HG03469 (cell line): ENCODE results near the gene PANK4.
"Not testable (repeated sequence)": the region's sequence is repeated elsewhere in the genome, so short reads cannot be mapped to it uniquely, and the experiment has no call there.

Experiments
- ATAC-seq: cut with Tn5 transposase; IDR thresholded peaks from one replicate; pipeline ENCODE4 v1.9.1; 2021; ENCODE audit warnings: mild to moderate bottlenecking, moderate library complexity, moderate number of reproducible peaks; ENCODE audit not compliant: unreplicated experiment

PANK4 gene

GRCh38 chr1:2525920-2526823 lies at the start of gene PANK4:
PANK4 (minus strand) TSS chr1:2526596; CDS start chr1:2526587, 9 bp downstream.
- peak; percentile 62 for ATAC-seq

- no peak for ATAC-seq
These were observed 48.0 kb upstream of the PANK4 start for GRCh38 chr1:2574350-2574749.

- ATAC-seq, result no peak
These were observed 47.0 kb upstream of the PANK4 start for GRCh38 chr1:2573250-2573920.

DNA sequence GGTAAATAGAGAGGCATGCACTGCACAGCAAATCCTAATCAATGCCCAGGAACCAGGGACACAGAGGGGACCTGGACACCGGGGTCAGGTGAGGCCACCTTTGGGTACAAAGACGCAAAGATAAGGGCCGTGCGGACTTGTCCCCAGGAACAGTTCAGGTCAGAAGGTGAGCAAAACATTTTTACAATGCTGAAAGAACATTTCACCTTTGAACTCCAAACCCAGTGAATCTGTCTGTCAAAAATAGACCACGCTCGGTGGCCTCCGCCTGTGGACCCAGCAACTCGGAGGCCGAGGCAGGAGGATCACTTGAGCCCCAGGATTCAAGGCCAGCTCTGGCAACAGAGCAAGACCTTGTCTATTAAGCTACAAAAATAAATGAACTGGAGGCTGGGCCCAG lies 45.0 kb upstream of the PANK4 start:
- ATAC-seq, result no peak

DNA sequence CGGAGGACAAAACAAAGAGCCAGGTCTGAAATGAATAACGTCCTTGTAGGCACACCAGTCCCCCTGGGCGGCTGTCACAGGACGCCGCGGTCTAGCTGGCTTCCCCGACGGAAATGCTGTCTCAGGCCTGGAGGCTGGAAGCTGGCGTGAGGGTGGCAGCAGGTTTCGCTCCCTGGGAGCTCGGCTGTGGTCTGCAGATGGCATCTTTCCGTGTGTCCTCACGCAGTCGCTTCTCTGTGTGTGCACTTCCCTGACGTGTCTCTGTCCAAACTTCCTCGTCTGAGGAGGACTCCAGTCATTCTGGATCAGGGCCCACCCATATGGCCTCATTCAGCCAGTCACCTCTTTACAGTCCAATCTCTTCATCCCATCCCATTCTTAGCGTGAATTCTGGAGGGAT lies 43.9 kb upstream of the PANK4 start:
- ATAC-seq, result no peak

- not testable (repeated sequence) for ATAC-seq
These were observed 43.3 kb upstream of the PANK4 start for GRCh38 chr1:2569703-2570102.

DNA sequence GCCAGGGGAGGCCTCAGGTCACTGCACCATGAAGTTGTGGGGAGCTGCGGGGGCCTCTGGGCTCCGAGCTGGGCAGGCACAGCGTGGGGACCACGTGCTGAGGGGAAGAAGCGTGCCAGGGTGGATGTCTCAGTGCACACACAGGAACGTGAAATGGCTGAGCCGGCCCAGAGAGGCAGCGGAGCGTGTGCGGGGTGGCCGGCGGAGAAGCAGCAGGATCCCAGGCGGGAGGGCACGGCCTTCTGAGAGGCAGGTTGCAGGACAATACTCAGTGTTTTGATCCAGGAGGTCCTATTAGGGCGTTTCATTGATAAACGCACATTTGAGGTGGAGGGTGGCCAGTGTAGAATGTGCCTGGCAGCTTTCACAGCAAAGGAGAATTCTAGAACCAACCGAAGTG lies 42.7 kb upstream of the PANK4 start:
- no peak for ATAC-seq

GRCh38 chr1:2568187-2568816 lies 41.9 kb upstream of the PANK4 start:
- ATAC-seq, result not testable (repeated sequence)

DNA sequence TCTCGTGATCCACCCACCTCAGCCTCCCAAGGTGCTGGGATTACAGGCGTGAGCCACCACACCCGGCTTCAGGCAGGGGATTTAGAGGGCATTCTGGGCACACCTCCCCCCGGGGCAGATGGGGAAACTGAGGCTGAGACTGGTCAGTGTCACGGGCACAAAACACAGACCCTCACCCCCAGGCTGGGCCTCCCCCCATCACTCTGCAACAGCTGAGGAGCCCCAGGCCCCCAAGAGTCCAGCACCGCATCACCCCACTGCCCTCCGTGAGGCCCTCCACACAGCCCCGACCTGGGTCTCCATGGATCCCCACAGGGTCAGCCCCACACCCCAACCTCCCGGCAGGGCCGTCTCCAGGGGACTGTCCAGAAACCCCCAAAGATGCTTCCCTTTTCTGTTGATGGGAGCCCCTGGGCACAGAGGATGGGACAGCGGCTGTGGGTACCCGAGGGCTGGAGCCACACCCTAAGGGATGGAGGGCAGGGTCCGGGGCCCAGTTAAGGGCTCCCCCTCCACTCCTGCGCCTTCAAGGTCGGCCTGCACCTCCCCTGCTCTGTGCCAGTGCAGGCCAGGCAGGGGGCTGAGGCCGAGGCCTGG lies 40.8 kb upstream of the PANK4 start:
- ATAC-seq, result no peak

DNA sequence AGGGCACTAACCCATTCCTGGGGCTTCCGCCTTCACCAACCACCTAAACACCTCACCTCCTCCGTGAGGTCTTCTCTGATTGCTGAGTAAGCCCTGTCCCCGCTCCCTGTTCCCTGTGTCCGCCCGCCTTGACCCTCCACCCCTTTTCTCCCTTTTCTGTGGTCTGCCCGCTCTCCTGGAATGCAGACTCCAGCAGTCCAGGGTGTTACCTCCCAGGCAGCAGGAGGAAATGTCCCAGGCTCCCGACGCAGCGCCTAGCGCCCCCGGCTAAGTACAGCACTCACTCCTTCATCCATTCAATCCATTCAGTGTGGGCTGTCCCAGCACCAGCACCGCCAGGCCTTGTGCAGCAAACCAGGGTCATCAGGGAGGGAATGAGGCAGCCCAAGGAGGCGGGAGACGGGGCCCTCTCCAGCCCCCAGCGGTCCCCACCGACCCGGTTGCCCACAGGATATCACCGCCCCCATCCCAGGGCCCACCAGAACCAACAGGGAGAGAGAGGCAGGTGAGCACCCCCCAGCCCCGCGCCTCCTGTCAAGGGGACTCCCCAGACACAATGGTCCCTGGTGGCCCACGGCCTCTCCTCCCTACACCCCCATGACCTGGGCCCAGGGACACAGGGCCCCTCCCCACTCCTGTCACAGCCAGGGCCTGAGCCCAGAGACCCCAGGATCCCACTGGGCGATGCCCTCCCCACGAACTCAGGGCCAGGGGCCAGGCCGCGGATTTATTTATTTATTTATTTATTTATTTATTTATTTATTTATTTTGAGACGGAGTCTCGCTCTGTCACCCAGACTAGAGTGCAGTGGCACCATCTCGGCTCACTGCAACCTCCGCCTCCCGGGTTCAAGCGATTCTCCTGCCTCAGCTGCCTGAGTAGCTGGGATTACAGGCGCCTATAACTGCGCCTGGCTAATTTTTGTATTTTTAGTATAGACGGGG lies 40.0 kb upstream of the PANK4 start:
- ATAC-seq, result no peak

- ATAC-seq, result no peak
These were observed 38.5 kb upstream of the PANK4 start for GRCh38 chr1:2564815-2565374.

DNA sequence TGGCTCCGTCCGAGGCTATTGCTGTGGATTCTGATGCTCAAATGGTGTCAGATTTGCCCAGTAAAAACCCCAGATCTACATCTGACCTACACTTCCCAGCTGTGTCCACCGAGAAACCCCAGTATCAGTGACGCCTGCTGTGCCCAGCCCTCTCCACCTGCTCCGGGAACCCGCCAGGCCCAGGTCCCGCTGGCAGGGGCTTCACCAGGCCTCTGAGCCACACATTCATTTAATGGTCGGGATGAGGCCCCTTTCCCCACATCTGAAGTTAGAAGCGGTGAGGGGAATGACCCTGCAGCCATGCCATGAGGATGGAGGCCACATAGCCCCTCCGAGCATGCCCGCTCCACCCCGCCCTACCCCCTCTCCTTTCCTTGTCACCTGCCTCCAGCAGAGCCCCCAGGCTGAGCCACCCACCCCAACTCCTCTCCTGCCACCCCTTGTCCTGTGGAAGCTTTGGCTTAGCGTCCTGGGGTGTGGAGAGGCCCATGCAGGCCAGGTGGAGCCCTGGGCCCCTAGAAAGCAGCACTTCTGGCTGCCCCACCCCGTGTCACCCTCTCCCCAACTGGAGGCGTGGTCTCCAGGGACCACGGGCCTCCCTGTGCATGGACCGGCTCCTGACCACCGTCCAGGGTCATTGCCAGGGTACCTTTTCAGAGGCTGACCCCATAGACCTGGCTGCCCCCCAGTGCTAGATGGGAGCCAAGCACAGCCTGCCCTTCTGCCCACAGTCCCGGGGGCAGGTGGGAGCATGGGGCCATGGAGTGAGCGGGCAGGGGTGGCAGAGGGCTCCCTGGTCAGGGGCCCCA lies 37.8 kb upstream of the PANK4 start:
- ATAC-seq, result no peak

DNA sequence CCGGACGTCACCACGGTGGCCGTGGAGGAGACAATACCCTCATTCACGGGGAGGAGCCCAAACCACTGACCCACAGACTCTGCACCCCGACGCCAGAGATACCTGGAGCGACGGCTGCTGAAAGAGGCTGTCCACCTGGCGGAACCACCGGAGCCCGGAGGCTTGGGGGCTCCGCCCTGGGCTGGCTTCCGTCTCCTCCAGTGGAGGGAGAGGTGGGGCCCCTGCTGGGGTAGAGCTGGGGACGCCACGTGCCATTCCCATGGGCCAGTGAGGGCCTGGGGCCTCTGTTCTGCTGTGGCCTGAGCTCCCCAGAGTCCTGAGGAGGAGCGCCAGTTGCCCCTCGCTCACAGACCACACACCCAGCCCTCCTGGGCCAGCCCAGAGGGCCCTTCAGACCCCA lies 36.8 kb upstream of the PANK4 start:
- ATAC-seq, result no peak

GRCh38 chr1:2561898-2562895 lies 35.8 kb upstream of the PANK4 start:
- ATAC-seq, result no peak

DNA sequence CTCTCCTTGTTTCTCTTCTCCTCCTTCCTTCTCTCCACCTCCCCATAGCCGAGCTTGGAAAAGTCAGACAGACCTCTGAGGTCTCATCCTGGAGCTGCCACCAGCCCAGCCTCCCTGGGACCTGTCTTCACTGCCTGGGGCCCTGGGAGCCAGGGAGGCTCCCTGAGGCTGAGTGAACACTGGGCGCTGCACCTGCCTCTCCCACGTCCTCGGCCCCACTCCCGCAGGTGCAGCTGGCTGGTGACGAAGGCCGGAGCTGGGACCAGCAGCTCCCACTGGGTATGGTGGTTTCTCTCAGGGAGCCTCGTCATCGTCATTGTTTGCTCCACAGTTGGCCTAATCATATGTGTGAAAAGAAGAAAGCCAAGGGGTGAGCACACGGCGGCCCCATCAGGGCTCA lies 35.0 kb upstream of the PANK4 start:
- ATAC-seq, result no peak

DNA sequence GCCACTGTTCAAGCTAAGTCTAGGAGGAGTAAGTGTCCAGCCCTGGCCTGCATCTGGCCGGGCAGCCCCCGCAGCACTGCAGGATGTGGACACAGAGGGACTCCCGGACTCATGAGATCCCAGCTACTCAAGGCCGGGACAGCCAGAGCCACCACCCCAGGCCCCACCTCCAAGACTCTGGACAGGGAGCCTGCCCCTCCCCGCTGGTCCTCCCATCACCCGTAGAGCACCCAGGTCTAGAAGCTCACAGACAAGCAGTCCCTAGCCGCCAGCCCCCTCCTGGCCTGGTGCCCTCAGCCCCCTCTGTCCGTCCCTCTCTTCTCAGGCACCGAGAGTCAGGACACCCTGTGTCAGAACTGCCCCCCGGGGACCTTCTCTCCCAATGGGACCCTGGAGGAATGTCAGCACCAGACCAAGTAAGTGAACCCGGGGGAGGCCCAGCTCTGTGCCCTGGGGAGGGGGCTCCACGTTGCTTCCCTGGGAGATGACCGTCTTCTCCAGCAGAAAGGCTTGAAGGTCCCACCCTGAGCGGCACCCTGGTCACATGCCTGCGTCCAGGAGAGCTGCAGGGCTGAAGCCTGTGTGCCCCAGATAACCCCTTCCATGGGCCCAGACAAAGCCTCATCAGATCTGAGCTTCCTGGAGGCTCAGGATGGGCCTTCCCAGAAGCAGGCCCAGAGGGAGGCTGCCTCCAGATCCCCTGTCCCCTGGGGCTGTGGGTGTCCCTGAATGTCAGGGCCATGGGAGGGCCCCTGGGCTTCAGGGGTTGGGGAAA lies 34.1 kb upstream of the PANK4 start:
- no peak for ATAC-seq
